Fibroblast of the aortic adventitia (primary cell): ENCODE results near the gene WBP1L. TPM values are rescaled to one million over a fixed set of nuclear protein-coding genes. Genes with fewer than 3 reads are reported as not detected.
A peak's percentile ranks its signal among the peaks of the same experiment; 100 is the strongest.

Experiments
- DNase-seq: peaks from one replicate; pipeline ENCODE4 v3.0.0-alpha.2; 2010; ENCODE audit warnings: low read depth
- H3K4me3 ChIP-seq: 2 replicates; pipeline ENCODE4 v1.5.1; 2011; ENCODE audit warnings: low read depth, mild to moderate bottlenecking, control low read depth, low read length, moderate library complexity
- total RNA-seq: library from RNA; depleted of rRNA; stranded (reverse); fragments of >200 nt; gene quantifications from 2 replicates; pipeline ENCODE4 v1.2.3, GENCODE V29; 2012; ENCODE audit warnings: low replicate concordance
- TF ChIP-seq, protein P1 (sequence below): IDR thresholded peaks from 2 replicates; pipeline ENCODE4 v1.5.1; 2011; ENCODE audit warnings: mild to moderate bottlenecking, low read length, control low read depth, inconsistent platforms; ENCODE audit not compliant: insufficient read depth

The WBP1L gene
- total RNA-seq, 1 donor = 76.1 TPM

DNA sequence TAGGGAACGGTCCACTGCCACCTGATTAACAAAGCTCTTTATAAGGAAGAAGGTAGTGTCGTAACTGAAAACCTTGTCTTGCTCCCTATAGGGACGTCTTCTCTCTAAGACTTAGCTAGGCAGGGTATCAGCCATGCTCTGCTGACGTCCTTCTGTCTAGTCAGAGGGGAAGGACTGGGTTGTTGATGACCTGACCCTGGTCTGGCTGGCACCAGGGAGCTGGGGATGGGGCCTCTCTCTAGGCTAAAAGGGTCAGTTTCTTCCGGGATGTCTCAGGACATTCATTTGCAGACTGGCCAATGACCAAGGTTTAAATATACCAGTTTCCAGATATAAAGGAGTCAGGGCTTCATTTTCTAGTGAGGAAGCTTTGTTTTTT lies 83.8 kb downstream of the WBP1L start:
- DNase-seq = no peak
- H3K4me3 ChIP-seq = no peak overlapping the region
- TF ChIP-seq, protein P1, sequence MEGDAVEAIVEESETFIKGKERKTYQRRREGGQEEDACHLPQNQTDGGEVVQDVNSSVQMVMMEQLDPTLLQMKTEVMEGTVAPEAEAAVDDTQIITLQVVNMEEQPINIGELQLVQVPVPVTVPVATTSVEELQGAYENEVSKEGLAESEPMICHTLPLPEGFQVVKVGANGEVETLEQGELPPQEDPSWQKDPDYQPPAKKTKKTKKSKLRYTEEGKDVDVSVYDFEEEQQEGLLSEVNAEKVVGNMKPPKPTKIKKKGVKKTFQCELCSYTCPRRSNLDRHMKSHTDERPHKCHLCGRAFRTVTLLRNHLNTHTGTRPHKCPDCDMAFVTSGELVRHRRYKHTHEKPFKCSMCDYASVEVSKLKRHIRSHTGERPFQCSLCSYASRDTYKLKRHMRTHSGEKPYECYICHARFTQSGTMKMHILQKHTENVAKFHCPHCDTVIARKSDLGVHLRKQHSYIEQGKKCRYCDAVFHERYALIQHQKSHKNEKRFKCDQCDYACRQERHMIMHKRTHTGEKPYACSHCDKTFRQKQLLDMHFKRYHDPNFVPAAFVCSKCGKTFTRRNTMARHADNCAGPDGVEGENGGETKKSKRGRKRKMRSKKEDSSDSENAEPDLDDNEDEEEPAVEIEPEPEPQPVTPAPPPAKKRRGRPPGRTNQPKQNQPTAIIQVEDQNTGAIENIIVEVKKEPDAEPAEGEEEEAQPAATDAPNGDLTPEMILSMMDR = no peak

DNA sequence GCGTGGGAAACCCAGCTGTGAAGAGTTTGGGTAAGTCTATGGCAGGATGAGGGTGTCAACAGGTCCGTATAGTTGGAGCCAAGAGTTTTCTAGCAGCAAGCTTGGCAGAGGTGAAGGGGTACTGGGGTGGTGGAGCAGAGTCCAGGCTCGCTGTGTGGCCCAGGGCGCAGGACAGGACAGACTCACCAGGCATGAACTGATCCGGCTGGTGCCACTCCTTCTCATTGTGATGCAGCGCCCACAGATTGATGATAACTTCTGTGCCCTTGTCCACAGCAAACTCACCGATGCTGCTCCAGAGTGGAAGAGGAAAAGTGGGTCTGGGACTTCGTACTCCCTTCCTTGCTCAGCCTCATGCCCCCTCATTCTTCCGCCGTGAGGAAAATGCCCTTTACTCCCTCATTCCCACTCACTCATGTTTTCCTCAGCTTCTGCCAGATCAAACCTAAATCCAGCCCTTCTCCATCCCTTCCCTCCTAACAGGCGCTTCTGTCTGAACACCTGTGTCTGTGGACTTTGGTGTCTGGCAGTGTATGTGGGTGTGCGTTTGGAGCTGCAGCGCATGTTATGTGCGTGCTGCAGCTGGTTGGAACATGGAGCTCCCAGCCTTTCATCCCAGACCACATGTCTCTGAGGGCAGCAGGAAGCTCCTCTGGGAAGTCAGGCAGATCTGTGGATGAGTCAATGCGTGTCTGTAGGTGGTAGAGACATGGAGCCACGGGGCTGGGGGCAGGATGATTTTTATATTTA lies 87.7 kb downstream of the WBP1L start:
- TF ChIP-seq, protein P1 = no peak
- no peak for DNase-seq
- no peak overlapping the region for H3K4me3 ChIP-seq

DNA sequence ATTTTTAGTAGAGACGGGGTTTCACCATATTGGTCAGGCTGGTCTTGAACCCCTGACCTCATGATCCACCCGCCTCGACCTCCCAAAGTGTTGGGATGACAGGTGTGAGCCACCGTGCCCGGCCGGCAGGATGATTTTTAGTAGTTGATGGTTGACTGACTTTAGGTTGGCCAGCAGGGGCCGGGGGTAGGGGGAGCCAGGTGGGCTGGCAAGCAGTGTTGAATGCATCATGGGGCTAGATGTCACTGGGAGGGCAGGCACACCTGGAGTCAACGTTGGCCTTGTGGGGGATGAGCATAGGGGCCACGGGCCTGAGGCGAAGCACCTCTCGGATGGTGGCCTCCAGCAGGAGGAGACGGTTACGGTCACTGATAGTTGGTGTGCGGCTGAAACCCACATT lies 88.5 kb downstream of the WBP1L start:
- TF ChIP-seq, protein P1 = no peak

DNA sequence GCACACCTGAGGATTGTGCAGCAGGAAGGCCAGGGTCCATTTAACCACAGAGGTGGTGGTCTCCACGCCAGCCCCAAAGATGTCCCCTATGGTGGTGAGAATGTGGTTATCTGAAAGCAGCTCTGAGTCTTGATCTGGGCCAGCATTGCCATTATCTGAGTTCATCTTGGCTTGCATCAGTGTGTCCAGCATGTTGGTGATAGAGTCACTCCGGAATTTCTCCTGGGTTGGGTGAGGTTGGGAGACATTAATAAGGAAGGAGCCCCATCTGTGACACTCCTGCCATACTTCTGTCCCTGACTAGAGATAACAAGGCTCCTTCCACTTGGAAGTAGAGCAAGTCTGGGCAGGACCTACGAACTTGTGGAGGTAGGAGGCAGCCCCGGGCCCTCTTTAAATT lies 89.2 kb downstream of the WBP1L start:
- no peak overlapping the region for H3K4me3 ChIP-seq
- peak; percentile 47 for DNase-seq

More for the DNA sequence above, 88.5 kb downstream of the WBP1L start:
- no peak for DNase-seq
- H3K4me3 ChIP-seq = no peak overlapping the region

DNA sequence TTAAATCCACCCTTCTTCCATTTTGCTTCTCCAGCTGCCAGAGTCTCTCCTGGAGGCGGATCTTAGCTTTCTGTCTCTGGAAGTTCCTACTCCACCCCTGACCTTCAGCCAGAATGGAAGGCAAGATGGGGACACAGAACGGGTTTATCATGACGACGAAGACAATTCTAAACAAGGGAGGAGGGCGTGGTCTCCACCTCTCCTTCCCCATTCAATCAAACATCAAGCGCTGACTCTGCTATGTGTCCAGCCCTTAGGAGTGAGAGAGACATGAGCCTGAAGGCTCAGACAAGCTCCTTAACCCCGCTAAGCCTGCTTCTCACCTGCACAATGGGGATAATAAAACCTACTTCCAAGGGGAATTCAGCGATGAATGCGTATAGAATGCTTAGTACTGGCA lies 90.4 kb downstream of the WBP1L start:
- TF ChIP-seq, protein P1 = no peak

More for the DNA sequence above, 89.2 kb downstream of the WBP1L start:
- TF ChIP-seq, protein P1 = no peak

DNA sequence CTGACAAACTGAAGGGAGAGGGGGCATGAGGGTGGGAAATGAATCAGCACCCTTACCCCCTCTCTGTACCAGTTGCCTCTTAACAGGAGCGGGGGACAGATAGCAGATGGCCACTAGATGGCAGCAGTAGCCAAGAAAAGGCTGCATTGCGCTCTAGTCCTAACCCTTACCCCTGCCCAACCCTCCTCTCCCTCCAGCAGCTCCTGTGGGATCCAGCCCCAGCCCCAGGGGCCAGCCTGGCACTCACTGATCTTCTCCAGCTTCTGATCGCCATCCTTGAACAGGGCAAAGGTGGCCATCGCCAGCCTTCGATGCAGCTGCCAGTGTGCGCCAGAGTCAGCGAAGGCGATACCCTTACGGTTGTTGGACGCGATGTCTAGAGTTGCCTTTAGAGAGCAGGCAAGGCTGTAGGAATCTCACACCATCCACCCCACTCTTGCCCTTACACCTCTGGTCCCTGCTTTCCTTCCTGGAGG lies 91.3 kb downstream of the WBP1L start:
- no peak overlapping the region for H3K4me3 ChIP-seq
- TF ChIP-seq, protein P1 = peak; percentile 88
- peak; percentile 85 for DNase-seq

More for the DNA sequence above, 90.4 kb downstream of the WBP1L start:
- no peak for DNase-seq
- no peak overlapping the region for H3K4me3 ChIP-seq
